Activated naive CD8-positive, alpha-beta T cell (primary cell): ENCODE results near the gene MRTFB.
A peak's percentile ranks its signal among the peaks of the same experiment; 100 is the strongest.
"Not testable (repeated sequence)": the region's sequence is repeated elsewhere in the genome, so short reads cannot be mapped to it uniquely, and the experiment has no call there.

Source experiments
- H3K27ac Mint-ChIP-seq: one replicate; pipeline ENCODE4 v1.8.0; 2021; ENCODE audit warnings: mixed read lengths
- H3K27me3 Mint-ChIP-seq: one replicate; pipeline ENCODE4 v1.8.0; 2021; ENCODE audit warnings: mixed read lengths
- H3K36me3 Mint-ChIP-seq: one replicate; pipeline ENCODE4 v1.8.0; 2021; ENCODE audit warnings: mixed read lengths
- H3K4me1 Mint-ChIP-seq: one replicate; pipeline ENCODE4 v1.8.0; 2021; ENCODE audit warnings: low read depth, mixed read lengths
- H3K4me3 Mint-ChIP-seq: one replicate; pipeline ENCODE4 v1.8.0; 2021; ENCODE audit warnings: mild to moderate bottlenecking, mixed read lengths
- H3K9me3 Mint-ChIP-seq: one replicate; pipeline ENCODE4 v1.8.0; 2021; ENCODE audit warnings: low read depth, mixed read lengths

MRTFB gene

DNA sequence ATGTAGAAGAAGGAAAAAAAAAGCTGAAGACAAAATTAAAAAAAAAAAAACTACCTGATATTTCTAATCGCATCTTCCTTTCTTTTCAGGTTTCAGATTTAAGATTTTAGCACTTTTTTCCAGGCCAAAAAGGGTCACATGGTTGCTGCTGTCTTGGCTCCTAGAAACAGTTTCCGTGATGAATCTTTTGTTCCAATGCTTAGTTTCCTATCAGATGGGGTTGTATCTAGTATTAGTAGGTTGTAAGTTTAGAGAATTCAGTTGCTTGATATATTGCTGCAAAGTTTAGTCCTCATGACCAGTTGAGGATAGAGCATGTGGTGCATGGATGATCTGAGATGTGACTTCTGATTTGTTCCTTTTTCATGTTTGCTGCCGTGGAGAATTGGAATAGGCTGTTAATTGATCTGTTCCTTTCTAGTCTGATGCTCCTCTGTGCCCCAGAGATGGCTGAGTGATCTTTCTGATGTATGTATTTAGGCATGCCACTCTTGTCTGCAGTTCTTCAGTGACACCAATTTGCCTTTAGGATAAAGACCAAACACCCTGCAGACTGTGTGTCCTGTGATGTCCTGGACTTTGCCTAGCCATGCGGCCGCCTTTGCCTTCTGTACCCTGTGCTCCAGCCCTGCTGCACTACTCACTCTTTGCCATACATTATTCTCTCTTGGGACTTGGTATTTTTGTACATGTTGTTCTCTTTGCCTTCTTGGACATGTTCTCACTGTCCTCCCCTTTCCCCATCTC lies 94.0 kb downstream of the MRTFB start:
- Mint-ChIP-seq H3K36me3 (peaks cover 3% of the 10 kb centered on the region), H3K27me3 (no peaks in the 10 kb centered on the region), H3K4me3 (no peak overlapping the region), H3K27ac (peak overlapping the region; percentile 35), H3K9me3 (no peaks in the 10 kb centered on the region), H3K4me1 (peaks cover 16% of the 10 kb centered on the region)

DNA sequence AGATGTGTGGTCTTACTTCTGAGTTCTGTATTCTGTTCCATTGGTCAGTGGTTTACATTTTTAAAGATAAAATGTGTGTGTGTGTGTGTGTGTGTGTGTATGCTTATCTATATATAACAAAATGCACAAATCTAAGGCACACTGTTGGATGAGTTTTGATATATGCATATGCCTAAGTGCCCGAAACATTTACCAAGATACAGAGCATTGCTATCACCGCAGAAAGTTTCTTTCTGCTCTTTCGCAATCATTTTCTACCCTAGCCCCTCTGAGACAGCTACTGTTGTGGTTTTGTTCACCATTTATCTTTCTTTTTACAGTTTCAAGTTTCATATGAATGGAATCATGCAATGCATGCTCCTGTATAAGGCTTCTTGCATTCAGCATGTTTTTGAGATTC lies 97.0 kb downstream of the MRTFB start:
- Mint-ChIP-seq H3K9me3 (peaks cover 12% of the 10 kb centered on the region), H3K4me1 (peaks cover 16% of the 10 kb centered on the region), H3K36me3 (peaks cover 19% of the 10 kb centered on the region), H3K4me3 (no peak overlapping the region), H3K27ac (no peak overlapping the region), H3K27me3 (no peaks in the 10 kb centered on the region)

DNA sequence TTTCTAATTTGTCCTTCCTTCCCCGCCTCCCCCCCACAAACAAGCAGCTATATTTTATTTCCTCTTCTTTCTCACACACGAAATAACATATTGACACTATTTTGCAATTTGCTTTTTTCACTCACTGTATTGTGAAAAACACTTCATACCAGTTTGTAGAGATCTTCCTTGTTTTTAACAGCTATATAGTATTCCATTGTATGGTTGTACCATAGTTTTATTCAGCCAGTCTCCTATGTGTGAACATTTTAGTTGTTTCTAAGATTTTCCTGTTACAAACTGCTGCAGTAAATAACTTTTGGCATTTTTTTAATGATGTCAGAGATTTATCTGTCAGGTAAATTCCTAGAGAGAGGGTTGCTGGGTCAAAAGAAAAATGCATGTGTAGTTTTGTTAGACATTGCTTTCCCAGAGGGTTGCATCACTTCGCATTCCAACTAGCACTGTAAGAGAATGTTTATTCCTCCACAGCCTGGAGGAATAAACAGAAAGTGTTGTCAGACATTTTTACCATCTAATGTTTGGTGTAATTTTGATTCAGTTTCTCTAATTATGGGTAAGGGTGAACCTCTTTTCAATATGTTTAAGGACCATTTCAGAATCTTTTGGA lies 101.2 kb downstream of the MRTFB start:
- H3K27me3 Mint-ChIP-seq, result no peaks in the 10 kb centered on the region
- H3K4me3 Mint-ChIP-seq, result no peak overlapping the region
- no peak overlapping the region for H3K27ac Mint-ChIP-seq
- peaks cover 27% of the 10 kb centered on the region for H3K36me3 Mint-ChIP-seq
- peaks cover 12% of the 10 kb centered on the region for H3K9me3 Mint-ChIP-seq
- H3K4me1 Mint-ChIP-seq, result peaks cover 8% of the 10 kb centered on the region

GRCh38 chr16:14175086-14175485 lies 104.0 kb downstream of the MRTFB start:
- Mint-ChIP-seq H3K9me3 (peaks cover 12% of the 10 kb centered on the region), H3K36me3 (peaks cover 24% of the 10 kb centered on the region), H3K27me3 (no peaks in the 10 kb centered on the region), H3K4me3 (no peak overlapping the region), H3K27ac (no peak overlapping the region), H3K4me1 (no peaks in the 10 kb centered on the region)

GRCh38 chr16:14177704-14178103 lies 106.6 kb downstream of the MRTFB start:
- no peaks in the 10 kb centered on the region for H3K27me3 Mint-ChIP-seq
- no peak overlapping the region for H3K27ac Mint-ChIP-seq
- no peaks in the 10 kb centered on the region for H3K4me1 Mint-ChIP-seq
- H3K9me3 Mint-ChIP-seq, result peaks cover under 1% of the 10 kb centered on the region
- H3K4me3 Mint-ChIP-seq, result no peak overlapping the region
- peaks cover 10% of the 10 kb centered on the region for H3K36me3 Mint-ChIP-seq

GRCh38 chr16:14179116-14179515 lies 108.0 kb downstream of the MRTFB start:
- no peak overlapping the region for H3K27ac Mint-ChIP-seq
- H3K27me3 Mint-ChIP-seq, result no peaks in the 10 kb centered on the region
- no peaks in the 10 kb centered on the region for H3K4me1 Mint-ChIP-seq
- H3K4me3 Mint-ChIP-seq, result no peak overlapping the region
- no peaks in the 10 kb centered on the region for H3K9me3 Mint-ChIP-seq
- peaks cover 6% of the 10 kb centered on the region for H3K36me3 Mint-ChIP-seq

- no peaks in the 10 kb centered on the region for H3K9me3 Mint-ChIP-seq
- no peak overlapping the region for H3K4me3 Mint-ChIP-seq
- no peak overlapping the region for H3K27ac Mint-ChIP-seq
- no peaks in the 10 kb centered on the region for H3K36me3 Mint-ChIP-seq
- peaks cover 2% of the 10 kb centered on the region for H3K4me1 Mint-ChIP-seq
- no peaks in the 10 kb centered on the region for H3K27me3 Mint-ChIP-seq
Measured at GRCh38 chr16:14180481-14180944, 109.4 kb downstream of the MRTFB start.

DNA sequence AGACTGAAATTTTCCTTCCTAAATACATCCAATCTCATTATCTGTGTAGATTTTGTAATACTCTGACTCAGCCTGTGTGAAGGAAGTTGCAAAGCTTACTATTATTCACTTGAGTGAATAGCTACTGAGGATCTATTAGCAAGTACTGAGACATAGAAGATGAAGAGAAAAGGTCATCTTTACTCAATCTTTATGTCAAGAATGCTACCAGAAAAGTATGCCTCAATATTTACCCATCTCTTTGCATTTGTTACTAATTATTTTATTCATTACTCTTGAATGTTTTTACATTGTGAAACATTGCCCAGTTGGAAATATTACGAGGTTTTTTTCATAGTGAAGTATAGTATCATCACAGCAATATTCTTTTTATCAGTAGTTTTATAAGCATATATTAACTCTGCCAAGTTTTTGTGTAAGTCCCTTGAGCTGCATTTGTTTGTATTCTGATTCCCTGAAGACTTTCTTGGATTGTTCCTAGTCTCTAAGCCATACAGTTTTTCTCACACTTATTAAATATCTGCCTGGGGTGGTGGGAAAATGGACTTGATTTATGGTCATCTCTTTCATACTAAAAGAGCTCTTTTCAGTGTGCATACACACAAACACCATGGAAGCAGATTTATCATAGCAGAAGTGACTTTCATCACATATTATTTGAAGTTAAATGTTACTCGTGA lies 110.4 kb downstream of the MRTFB start:
- H3K4me3 Mint-ChIP-seq, result no peak overlapping the region
- no peaks in the 10 kb centered on the region for H3K9me3 Mint-ChIP-seq
- no peak overlapping the region for H3K27ac Mint-ChIP-seq
- H3K36me3 Mint-ChIP-seq, result no peaks in the 10 kb centered on the region
- H3K4me1 Mint-ChIP-seq, result peaks cover 10% of the 10 kb centered on the region
- H3K27me3 Mint-ChIP-seq, result no peaks in the 10 kb centered on the region

DNA sequence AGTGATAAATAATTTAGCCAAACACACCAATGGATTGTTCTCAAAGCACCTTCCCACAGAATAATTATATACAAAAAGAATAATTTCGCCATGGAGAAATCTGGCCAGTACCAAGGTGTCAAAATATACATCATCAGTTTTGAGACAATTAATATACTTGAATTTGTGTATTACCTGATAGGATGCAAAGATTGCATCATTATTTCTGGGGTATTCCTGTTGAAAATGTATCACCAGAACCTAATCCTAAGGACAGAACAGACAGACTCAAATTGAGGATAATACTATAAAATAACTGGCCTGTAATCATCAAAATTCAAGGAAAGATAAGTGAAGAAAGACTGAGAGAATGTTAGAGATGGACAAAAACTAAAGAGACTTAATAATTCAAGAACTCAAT lies 111.9 kb downstream of the MRTFB start:
- no peak overlapping the region for H3K4me3 Mint-ChIP-seq
- H3K36me3 Mint-ChIP-seq, result no peaks in the 10 kb centered on the region
- no peaks in the 10 kb centered on the region for H3K9me3 Mint-ChIP-seq
- no peaks in the 10 kb centered on the region for H3K27me3 Mint-ChIP-seq
- H3K4me1 Mint-ChIP-seq, result peaks cover 11% of the 10 kb centered on the region
- H3K27ac Mint-ChIP-seq, result no peak overlapping the region

DNA sequence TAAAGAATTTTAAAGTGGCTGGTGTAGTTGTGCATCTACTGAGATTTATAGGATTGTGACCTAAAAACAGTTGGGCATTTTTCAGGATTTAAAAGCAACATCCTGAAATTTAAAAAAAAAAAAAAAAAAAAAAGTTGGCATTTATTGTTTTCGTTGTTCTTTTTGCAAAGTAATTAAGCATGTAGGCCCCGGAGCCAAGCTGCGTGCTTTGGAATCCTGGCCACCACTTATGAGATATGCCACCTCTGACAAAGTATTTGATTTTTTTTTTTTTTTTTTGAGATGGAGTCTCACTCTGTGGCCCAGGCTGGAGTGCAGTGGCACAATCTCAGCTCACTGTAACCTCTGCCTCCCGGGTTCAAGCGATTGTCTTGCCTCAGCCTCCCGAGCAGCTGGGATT lies 112.8 kb downstream of the MRTFB start:
- H3K9me3 Mint-ChIP-seq, H3K27me3 Mint-ChIP-seq, H3K27ac Mint-ChIP-seq, H3K4me3 Mint-ChIP-seq, H3K36me3 Mint-ChIP-seq: not testable (repeated sequence)
- H3K4me1 Mint-ChIP-seq, result peaks cover 11% of the 10 kb centered on the region

- H3K27me3 Mint-ChIP-seq, result no peaks in the 10 kb centered on the region
- H3K4me1 Mint-ChIP-seq, result peaks cover 16% of the 10 kb centered on the region
- no peaks in the 10 kb centered on the region for H3K9me3 Mint-ChIP-seq
- H3K36me3 Mint-ChIP-seq, result no peaks in the 10 kb centered on the region
- no peak overlapping the region for H3K4me3 Mint-ChIP-seq
- H3K27ac Mint-ChIP-seq, result no peak overlapping the region
Measured at GRCh38 chr16:14186007-14186794, 115.1 kb downstream of the MRTFB start.

- H3K27ac Mint-ChIP-seq, result no peak overlapping the region
- no peaks in the 10 kb centered on the region for H3K27me3 Mint-ChIP-seq
- no peak overlapping the region for H3K4me3 Mint-ChIP-seq
- H3K36me3 Mint-ChIP-seq, result no peaks in the 10 kb centered on the region
- no peaks in the 10 kb centered on the region for H3K9me3 Mint-ChIP-seq
- peaks cover 16% of the 10 kb centered on the region for H3K4me1 Mint-ChIP-seq
Measured at GRCh38 chr16:14186795-14187221, 115.7 kb downstream of the MRTFB start.

DNA sequence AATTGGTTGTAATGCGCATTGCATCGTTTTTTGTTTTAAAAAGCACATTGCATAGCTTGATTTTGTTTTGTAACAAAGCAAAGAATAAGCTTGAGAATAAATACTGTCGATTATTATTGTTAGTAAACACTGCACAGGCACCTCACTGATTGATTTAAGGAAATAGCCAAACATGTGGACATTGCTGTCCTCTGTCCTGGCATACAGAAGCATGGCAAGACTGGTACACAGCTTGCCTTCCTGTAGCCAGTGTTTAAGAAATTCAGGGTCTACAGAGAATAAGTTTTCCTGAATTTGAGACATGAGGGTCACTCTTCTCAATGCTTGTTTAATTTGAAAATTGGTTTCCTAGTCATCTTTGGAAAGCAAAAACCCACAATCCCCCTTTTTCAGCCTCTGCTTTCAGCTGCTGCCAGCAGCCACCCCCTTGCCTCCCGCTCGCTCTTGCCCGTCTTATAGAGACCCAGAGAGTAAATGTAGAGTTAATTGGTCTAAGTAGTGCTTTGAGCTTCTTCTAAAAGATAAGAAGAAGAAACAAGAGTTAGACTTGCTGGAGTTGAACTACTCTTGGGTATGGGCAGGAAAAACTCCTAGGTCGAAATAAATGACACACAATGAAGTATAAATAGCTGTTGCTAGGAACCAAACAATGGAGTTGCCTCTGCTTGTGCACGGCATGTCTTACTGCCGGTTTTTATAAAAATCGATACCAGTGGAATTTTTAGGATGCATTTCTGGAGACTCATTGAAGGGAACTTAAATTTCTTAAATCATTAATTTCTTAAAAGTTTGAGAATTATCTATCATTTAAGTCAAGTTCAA lies 116.6 kb downstream of the MRTFB start:
- H3K27me3 Mint-ChIP-seq, result no peaks in the 10 kb centered on the region
- no peaks in the 10 kb centered on the region for H3K9me3 Mint-ChIP-seq
- H3K27ac Mint-ChIP-seq, result peak overlapping the region; percentile 24
- peaks cover 19% of the 10 kb centered on the region for H3K4me1 Mint-ChIP-seq
- no peak overlapping the region for H3K4me3 Mint-ChIP-seq
- no peaks in the 10 kb centered on the region for H3K36me3 Mint-ChIP-seq

GRCh38 chr16:14193316-14193871 lies 122.3 kb downstream of the MRTFB start:
- Mint-ChIP-seq H3K4me3 (peak overlapping the region; percentile 78), H3K36me3 (peaks cover 4% of the 10 kb centered on the region), H3K27me3 (no peaks in the 10 kb centered on the region), H3K4me1 (peaks cover 47% of the 10 kb centered on the region), H3K9me3 (no peaks in the 10 kb centered on the region), H3K27ac (peak overlapping the region; percentile 70)
